ENCODE data around the gene ZGLP1.
A peak's percentile ranks its signal among the peaks of the same experiment; 100 is the strongest.

DNA sequence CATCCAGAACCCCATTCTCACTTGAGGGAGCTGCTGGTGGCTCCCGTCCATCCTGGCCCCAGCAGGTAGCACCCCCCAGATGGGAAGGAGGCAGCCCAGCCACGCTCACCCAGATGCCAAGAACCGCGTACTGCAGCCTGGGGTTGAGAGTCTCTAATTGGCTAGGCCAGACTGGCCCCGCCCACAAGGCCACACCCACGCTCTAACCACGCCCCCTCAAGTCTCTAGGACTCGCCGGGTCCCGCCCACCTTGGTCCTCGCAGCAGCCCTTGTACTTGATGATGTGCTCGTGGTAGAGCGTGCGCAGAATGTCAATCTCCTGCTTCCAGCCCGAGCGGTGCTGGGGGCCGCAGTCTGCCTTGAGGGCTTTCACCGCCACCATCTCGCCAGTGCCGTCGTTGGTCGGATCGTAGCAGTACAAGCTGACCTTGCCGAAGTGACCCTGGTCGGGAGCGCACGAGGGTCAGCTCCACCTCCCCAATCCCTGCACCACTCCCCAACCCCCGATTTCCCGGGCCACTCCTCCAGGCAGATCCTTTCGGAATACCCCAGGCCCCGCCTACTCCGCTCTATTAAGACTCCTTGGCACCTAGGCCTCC, 44.3 kb upstream of the ZGLP1 start:
- TF ChIP-seq, protein P1, sequence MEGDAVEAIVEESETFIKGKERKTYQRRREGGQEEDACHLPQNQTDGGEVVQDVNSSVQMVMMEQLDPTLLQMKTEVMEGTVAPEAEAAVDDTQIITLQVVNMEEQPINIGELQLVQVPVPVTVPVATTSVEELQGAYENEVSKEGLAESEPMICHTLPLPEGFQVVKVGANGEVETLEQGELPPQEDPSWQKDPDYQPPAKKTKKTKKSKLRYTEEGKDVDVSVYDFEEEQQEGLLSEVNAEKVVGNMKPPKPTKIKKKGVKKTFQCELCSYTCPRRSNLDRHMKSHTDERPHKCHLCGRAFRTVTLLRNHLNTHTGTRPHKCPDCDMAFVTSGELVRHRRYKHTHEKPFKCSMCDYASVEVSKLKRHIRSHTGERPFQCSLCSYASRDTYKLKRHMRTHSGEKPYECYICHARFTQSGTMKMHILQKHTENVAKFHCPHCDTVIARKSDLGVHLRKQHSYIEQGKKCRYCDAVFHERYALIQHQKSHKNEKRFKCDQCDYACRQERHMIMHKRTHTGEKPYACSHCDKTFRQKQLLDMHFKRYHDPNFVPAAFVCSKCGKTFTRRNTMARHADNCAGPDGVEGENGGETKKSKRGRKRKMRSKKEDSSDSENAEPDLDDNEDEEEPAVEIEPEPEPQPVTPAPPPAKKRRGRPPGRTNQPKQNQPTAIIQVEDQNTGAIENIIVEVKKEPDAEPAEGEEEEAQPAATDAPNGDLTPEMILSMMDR (IDR thresholded peaks at IDR 0.05 in 8 of 11, conservative IDR thresholded peaks at IDR 0.05 in 3 of 11) = no peak
- TF ChIP-seq POLR2AphosphoS5 (IDR thresholded peaks at IDR 0.05) = peak in 1 of 3 donors; percentile 51
- no peak for TF ChIP-seq POLR2A (IDR thresholded peaks at IDR 0.05)
